Dermis blood vessel endothelial cell (primary cell): ENCODE data around the gene ZNF618. TPM values are rescaled to one million over a fixed set of nuclear protein-coding genes. Genes with fewer than 3 reads are reported as not detected.
A peak's percentile ranks its signal among the peaks of the same experiment; 100 is the strongest.

Source experiments
- DNase-seq: peaks from one replicate; pipeline ENCODE4 v3.0.0; 2010
- total RNA-seq: library from RNA; depleted of rRNA; stranded (reverse); fragments of >200 nt; gene quantifications from 2 replicates; pipeline ENCODE4 v1.2.3, GENCODE V29; 2014

The ZNF618 gene
- total RNA-seq, 1 donor from 2014 or later = 11.7 TPM

GRCh38 chr9:113958556-113958955 lies 82.4 kb downstream of the ZNF618 start:
- no peak for DNase-seq

GRCh38 chr9:113960768-113961167 lies 84.7 kb downstream of the ZNF618 start:
- no peak for DNase-seq

DNA sequence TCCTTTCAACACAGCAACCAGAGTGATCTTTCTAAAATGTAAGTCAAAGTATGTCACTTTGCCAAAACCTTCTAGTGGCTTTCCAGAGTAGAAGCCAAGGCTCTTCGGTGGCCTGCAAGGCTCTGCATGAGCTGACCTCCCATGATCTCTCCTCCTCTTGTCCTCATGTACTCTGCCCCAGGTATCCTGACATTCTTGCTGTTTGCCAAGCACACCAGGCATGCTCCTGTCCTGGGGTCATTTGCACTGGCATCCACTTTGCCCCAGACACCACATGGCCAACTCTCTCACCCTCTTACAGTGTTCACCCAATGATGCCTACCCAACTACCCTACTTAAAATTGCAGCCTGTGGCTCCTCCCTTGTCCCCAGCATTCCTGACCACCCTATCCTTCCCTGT lies 86.3 kb downstream of the ZNF618 start:
- DNase-seq = no peak

GRCh38 chr9:113963017-113963620 lies 87.0 kb downstream of the ZNF618 start:
- DNase-seq = peak; percentile 85

- DNase-seq = no peak
Observed at GRCh38 chr9:113963696-113964494, 87.8 kb downstream of the ZNF618 start.

- no peak for DNase-seq
Observed at GRCh38 chr9:113964495-113965170, 88.5 kb downstream of the ZNF618 start.

DNA sequence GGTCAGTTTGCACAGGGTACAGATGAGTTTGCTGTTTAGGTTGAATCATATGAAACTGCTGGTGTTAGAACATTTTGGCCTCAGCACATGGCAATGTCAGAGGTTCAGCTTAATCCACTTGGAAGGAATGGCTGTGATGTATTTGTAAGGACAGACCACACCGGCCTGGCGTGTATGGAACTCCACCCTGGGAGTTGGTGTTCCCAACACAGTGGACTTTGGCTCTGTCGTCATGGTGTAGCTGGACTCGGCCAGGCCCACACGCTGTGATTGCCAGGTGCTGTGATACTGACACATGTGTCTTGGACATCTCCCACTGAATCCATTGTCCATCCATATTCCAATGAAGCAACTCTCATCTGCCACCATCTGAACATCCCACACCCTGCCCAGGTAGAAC lies 90.3 kb downstream of the ZNF618 start:
- DNase-seq = no peak

DNA sequence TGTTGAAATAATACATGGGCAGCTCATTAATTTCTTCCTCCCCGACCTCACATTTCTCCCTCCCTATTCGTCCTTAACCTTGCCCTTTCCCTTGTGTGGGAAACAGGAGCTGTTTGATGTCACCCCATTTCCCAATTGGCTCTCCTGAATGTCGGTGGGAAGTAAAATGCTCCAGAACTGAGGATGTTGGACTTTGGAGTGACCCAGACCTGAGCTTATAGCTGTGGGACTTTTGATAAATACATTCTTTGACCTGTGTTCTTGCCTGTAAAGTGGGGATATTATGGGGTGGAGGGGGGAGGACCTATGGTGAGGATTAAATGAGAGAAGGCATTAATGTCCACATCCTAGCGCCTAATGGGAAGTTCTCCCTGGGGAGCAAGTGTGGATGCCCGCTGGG lies 91.3 kb downstream of the ZNF618 start:
- no peak for DNase-seq

DNA sequence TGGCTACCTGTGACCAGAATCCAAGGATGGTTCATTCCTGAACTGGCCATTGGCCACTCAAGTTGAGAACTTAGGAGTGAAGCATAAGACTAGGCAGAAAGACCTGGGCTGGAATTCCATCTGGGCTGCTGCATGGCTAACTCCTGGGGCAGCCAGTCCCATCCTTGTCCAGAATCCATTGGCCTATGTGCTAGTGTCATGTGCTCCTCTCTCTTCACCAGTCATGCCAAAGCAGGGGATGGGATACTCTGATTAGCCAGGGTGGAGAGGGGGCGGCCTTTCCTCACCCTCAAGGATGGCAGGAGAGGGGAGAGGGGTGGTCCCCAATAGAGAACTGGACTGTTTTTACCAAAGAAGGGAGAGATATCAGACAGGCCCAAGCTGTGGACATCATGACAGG lies 93.2 kb downstream of the ZNF618 start:
- DNase-seq = no peak

- no peak for DNase-seq
Observed at GRCh38 chr9:113973226-113973625, 97.1 kb downstream of the ZNF618 start.

DNA sequence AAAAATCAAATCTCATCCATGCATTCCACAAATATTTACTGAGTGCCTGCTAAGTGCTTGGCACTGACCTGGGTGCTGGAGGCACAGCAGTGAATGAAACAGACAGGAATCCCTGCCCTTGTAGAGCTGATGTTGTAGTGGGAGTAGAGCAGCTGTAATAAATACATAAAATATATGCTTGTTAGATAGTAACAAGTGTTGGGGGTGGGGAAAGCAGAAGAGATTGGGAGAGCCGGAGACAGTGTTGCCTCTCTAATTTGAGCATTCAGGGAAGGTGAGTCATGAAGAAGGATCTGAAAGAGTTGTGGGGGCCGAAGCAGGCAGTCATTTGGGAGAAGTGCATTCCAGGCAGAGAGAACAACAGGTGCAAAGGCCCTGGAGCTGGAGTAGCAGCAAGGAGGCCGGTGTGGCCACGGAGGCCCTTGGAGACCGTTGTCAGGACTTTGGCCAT lies 97.9 kb downstream of the ZNF618 start:
- no peak for DNase-seq

DNA sequence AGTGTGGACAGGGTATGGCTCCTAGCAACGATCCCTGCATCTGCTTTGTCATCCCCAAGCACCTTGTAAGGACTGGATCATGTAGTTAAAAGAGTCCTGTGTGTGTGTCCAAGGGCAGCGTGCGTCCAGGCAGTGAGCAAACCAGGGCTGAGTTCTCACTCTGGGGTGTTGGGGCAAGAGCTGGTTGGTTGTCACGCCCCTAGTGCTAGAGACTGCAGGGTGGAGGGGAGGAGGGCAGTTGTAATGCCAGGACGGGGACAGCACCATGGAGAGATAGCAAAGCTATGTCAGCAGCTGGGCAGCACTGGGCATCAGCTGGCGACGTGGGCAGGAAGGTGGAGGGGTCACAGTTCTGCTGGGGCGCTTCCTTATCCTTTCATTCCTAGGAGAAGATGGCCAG lies 100.8 kb downstream of the ZNF618 start:
- DNase-seq = no peak

GRCh38 chr9:113978725-113979342 lies 102.7 kb downstream of the ZNF618 start:
- DNase-seq = no peak

- peak; percentile 27 for DNase-seq
Observed at GRCh38 chr9:113979343-113980127, 103.4 kb downstream of the ZNF618 start.

DNA sequence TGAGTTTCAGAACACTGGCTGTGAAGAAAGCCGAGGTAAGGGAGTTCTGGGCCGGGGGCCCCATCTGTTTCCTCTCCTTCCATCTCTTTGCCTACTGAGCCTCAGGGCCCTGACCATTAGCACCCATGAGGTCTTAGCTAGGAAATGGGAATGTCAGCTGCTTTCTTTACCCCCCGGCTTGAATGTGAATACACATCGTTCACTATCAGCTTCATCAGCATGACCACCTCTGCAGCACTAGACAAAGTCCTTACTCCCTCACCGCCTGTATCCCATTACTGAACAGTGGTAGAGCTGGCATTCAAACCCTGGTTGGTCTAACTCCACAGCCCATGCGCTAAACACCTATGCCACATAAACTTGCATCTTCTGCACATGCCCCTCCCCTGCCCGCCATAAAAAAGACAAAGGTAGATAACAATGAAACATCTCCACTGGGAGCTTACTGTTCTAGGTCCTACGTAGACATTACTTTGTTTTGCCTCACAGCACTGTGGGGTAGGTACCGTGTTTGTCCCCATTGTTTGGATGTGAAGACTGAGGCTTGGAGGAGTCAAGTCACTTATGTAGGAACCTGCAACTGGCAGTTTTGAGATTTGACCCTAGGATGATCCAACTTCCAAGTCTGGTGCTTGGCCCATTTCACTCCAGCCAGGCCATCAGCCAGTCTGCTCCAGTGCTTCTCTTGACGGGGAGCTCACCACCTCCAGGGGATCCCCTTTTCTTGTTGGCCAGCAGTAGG lies 108.7 kb downstream of the ZNF618 start:
- no peak for DNase-seq

- peak; percentile 65 for DNase-seq
Observed at GRCh38 chr9:113985968-113986585, 110.0 kb downstream of the ZNF618 start.

GRCh38 chr9:113986931-113987330 lies 110.8 kb downstream of the ZNF618 start:
- DNase-seq = no peak

GRCh38 chr9:113987526-113987925 lies 111.4 kb downstream of the ZNF618 start:
- no peak for DNase-seq

DNA sequence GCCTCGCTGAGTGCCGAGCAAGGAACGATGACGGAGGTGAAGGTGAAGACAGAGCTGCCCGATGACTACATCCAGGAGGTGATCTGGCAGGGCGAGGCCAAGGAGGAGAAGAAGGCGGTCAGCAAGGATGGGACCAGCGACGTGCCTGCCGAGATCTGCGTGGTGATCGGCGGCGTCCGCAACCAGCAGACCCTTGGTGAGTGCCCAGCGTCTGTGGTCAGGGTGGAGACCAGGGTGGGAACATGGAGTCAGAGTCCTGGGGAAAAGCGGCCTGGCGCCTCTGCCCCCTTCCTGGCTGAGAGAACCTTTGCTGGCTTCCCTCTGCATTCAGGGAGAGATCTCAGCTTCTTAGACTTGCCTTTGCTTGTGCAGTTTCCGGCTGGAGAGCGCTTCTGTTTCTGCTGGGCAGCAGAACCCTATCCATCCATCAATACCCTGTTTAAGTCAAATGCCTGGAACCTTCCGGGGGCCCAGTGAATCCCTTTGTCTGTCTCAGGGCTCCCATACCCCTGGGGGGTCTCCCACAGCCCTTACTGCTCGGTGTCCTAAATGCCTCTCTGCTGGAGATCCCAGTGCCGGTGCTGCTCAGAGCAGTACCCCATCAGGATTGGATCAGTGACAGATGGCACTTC lies 112.4 kb downstream of the ZNF618 start:
- DNase-seq = no peak

DNA sequence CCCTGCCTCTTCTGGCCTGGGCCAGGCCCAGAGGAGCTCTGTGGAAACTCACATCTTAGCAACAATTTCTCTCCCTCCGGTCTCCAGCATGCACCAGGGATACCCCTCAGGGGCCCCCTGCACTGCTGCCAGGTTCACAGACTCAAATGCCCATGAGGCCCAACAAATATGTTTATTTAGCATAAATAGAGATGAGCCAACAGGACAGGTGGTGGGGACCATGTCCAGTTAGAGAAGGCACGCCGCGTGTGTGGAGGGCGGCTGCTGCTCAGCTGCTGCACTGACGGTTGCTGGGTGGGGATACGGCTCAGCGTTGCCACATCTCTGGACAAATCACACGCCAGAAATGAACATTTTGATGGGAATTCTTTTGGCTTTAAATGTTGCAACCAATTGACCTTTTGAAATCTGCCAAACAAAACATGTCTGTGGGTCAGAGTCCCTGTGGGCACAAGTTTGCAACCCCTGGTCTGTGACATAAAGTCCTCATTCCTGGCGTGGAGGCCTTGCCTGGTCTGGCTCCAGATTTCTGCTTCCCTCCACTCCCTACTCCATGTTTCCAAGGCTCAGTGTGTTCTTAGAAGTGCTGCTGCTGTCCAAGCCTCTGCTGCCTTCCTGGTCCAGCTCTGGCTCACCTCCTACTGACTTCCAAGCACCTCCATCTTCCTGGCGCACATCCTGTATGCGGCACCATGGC lies 113.1 kb downstream of the ZNF618 start:
- DNase-seq = no peak
